GM19043 (cell line): Measurements from ENCODE around the gene SIGLEC11.

Experiments
- ATAC-seq: cut with Tn5 transposase; IDR thresholded peaks from one replicate; pipeline ENCODE4 v1.9.1; 2021; ENCODE audit warnings: low read depth; ENCODE audit not compliant: unreplicated experiment

Gene SIGLEC11

DNA sequence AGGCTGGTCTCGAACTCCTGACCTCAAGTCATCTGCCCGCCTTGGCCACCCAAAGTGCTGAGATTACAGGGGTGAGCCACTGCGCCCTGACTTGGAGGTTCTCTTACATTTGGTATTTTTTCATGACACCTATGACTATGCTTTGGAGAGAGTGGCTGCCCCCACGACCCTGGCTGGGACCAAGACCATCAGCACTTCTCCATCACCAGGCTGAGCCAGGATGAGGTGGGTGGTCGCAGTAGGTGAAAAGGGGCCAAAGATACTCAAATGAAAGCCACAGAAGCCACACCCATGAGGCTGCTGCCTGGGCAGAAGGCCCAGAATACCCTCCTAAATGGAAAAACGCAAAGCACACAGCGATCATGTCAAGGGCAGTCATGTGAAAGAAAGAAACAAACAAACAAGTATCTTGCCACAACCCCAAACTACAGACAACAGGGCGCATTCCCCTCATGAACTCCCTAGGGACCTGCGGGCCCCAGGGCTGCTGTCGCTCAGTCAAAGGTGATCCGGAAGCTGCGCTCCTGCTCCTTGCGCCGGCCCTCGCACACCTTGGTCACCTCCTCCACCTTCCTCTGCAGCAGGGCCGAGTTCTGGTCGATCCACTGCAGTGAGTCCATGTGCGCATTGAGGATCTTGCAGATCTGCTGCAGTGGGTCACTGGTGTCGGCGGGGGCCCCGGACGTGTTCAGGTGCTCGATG lies 53.1 kb downstream of the SIGLEC11 start:
- ATAC-seq, result no peak

DNA sequence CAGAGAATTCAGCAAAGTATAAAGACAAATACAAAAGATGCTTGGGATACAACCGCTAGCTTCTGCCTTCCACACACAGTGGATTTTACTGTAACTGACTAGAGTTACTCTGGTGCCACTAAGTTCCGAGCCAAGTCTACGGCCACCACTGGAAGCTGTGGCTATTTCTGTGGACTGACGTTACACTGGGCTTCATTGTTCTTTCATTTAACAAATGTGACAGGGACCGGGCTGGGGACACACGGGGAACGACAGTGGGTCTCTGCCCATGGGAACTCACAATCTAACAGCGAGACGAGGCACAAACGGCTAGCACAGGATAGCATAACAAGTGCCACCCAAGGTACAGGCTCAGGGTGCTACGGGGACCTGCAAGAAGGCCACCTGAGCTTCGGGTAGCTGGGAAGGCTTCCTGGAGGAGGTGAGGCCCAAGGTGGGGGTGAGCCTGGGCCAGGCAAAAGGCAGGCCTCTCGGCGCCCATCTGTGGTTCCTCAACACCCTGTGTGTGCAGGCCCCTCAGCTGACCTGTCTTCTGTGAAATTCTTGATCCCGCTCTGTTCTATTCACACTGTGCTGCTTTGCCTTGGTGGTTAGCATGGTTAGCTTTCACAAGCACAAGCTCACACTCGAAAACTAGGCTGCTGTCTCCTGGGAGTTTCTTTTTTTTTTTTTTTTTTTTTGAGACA lies 54.0 kb downstream of the SIGLEC11 start:
- ATAC-seq, result no peak

DNA sequence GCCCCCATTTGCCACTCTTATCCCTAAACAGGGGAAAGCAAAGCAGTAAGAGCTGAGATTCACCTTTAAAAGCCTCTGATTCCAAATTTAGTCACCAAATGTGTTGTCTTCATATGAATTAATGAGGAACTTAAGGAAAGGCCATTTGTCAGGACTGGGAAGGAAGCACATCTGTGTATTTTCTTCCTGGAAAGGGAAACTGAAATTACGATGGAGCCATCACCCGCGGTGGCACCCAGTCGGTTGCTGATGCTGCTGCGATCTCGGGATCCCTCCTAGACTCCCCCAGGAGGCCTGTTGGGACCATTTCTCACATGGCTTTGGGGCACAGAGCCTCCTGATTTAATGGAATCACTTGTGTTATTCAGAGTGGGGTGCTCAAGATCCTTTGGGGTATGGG lies 56.8 kb downstream of the SIGLEC11 start:
- ATAC-seq, result no peak
